Measurements from ENCODE around the gene MAP2. TPM values are rescaled to one million over a fixed set of nuclear protein-coding genes. Genes with fewer than 3 reads are reported as not detected.

The MAP2 gene
- total RNA-seq = not detected

DNA sequence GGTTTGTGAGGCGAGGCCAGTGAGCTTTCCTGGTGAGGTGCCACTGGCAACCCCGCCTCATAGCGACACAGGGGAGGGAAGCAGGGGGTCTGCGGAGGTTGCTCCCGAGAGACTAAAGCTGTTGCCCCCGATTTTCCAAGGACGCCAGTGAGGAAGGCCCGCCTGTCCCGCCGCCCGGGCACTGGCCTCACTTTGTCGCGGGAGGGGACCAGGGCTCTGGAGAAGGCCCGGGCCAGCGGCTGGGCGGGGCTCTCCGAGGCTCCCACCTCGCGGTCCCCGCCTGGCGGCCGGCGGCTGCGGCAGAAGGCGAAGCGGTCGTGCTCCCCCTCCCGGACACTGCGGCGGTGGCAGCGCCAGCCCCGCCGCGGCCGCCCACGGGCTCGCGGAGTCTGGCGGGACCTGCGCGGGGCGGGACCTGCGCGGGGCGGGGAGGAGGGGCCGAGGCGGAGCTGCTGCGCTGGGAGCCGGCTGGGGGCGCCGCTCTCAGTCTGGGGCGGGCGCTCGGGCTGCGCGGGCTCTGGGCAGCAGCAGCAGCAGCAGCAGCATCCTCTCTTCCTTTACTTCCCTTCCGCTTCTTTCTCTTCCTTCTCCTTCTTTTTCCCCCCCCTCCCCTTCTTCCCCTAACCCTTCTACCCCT lies at the start of gene MAP2:
Gene MAP2 (plus strand): TSS at position 486 of the 637 bp plus-strand sequence. CDS start 229,124 bp downstream, outside the sequence.
- ChIA-PET CTCF (interaction anchor here (0.5 to 1.6 kb wide), 3 partner anchors 10 to 171 kb away, joined by 3 to 8 read pairs (median 7); no protein-coding TSS in a partner anchor), POLR2A (no interaction called here)
- Mint-ChIP-seq H3K4me3 (peak within 1 kb of the TSS; percentile 56), H3K36me3 (ENCODE audit: low read depth) (no peaks in the 10 kb centered on the region), H3K27ac (no peak within 1 kb of the TSS), H3K4me1 (peaks cover 15% of the 10 kb centered on the region), H3K27me3 (peaks cover 18% of the 10 kb centered on the region), H3K9me3 (no peaks in the 10 kb centered on the region)
- peak; percentile 59 for DNase-seq

DNA sequence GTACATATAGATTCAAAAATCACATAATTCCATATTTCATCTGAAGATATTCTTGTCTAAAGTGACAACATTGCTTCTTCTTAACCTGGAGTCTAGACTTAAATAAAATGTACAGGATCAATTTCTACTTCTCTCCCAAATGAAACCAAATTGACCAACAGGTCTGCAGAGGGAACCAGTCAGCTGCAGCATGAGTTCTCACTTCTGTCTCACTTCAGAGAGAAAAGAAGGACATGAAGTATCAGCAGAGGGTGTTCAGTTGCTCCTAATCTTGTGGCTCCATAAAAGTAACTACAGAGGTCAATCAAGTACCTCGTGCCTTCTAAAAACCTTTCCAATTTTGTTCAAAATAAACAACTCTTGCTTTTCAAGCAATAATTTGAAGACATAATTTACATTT lies 47.2 kb upstream of the MAP2 start:
- CTCF ChIA-PET = no interaction called here
- H3K27ac Mint-ChIP-seq = no peak overlapping the region
- POLR2A ChIA-PET = no interaction called here
- no peaks in the 10 kb centered on the region for H3K4me1 Mint-ChIP-seq
- no peak for DNase-seq
- H3K27me3 Mint-ChIP-seq = no peaks in the 10 kb centered on the region
- no peak overlapping the region for H3K4me3 Mint-ChIP-seq
- peaks cover 14% of the 10 kb centered on the region for H3K9me3 Mint-ChIP-seq
- no peaks in the 10 kb centered on the region for H3K36me3 Mint-ChIP-seq (ENCODE audit: low read depth)

GRCh38 chr2:209380293-209380692 lies 43.6 kb upstream of the MAP2 start:
- Mint-ChIP-seq H3K27ac (no peak overlapping the region), H3K36me3 (ENCODE audit: low read depth) (no peaks in the 10 kb centered on the region), H3K4me3 (no peak overlapping the region), H3K27me3 (no peaks in the 10 kb centered on the region), H3K4me1 (no peaks in the 10 kb centered on the region), H3K9me3 (peaks cover 12% of the 10 kb centered on the region)
- no peak for DNase-seq
- POLR2A ChIA-PET = no interaction called here
- CTCF ChIA-PET = no interaction called here

DNA sequence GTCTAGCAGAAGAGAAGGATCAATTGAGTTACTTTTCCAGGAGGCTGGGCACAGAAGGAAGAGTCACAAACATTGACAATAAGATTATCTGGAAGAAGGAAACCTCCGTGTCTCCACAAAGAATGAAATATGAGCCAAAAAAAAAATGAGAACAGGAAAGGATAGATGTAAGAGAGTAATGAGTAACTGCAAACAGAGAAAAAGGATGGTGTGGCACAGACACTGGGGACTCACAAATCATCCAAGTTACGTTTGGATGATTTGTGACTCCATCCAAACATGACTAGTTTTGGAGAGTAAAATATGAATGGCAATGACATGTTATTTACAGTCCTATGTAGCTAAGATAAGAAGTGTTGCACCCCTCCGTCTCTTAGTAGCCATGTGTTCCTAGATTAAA lies 42.8 kb upstream of the MAP2 start:
- POLR2A ChIA-PET = no interaction called here
- H3K4me3 Mint-ChIP-seq = no peak overlapping the region
- H3K27me3 Mint-ChIP-seq = no peaks in the 10 kb centered on the region
- peaks cover 10% of the 10 kb centered on the region for H3K9me3 Mint-ChIP-seq
- no peak overlapping the region for H3K27ac Mint-ChIP-seq
- no peak for DNase-seq
- no peaks in the 10 kb centered on the region for H3K4me1 Mint-ChIP-seq
- CTCF ChIA-PET = no interaction called here
- H3K36me3 Mint-ChIP-seq (ENCODE audit: low read depth) = no peaks in the 10 kb centered on the region

DNA sequence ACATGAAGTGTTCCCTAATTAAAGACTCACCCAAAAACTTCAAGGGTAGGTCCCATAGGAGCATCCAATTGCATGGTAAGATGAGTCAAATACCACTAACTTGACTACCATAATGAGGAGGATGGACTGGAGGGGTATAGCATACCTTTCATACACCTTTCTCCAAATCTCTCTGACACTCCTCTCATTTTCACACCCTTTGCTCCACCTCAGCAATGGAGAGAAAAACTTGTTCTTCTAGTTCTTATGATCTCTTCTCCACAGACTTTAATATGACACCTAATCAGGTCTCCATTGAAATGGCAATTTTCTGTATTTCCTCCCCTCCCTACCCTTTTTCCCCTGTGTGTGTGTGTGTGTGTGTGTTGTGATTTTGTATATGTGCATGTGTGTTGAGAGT lies 41.1 kb upstream of the MAP2 start:
- H3K36me3 Mint-ChIP-seq (ENCODE audit: low read depth) = no peaks in the 10 kb centered on the region
- H3K27me3 Mint-ChIP-seq = no peaks in the 10 kb centered on the region
- H3K9me3 Mint-ChIP-seq = peaks cover 7% of the 10 kb centered on the region
- ChIA-PET POLR2A (no interaction called here), CTCF (interaction anchor here (1.1 kb wide), 1 partner anchor 48 kb away, joined by 3 read pairs; no protein-coding TSS in a partner anchor)
- H3K27ac Mint-ChIP-seq = no peak overlapping the region
- no peaks in the 10 kb centered on the region for H3K4me1 Mint-ChIP-seq
- H3K4me3 Mint-ChIP-seq = no peak overlapping the region
- no peak for DNase-seq

- H3K27me3 Mint-ChIP-seq = no peaks in the 10 kb centered on the region
- POLR2A ChIA-PET = no interaction called here
- H3K4me3 Mint-ChIP-seq = no peak overlapping the region
- CTCF ChIA-PET = interaction anchor here (1.1 kb wide), 1 partner anchor 49 kb away, joined by 3 read pairs; no protein-coding TSS in a partner anchor
- no peak overlapping the region for H3K27ac Mint-ChIP-seq
- H3K9me3 Mint-ChIP-seq = peaks cover 6% of the 10 kb centered on the region
- DNase-seq = no peak
- no peaks in the 10 kb centered on the region for H3K36me3 Mint-ChIP-seq (ENCODE audit: low read depth)
- H3K4me1 Mint-ChIP-seq = no peaks in the 10 kb centered on the region
Measured at GRCh38 chr2:209383212-209383611, 40.6 kb upstream of the MAP2 start.

DNA sequence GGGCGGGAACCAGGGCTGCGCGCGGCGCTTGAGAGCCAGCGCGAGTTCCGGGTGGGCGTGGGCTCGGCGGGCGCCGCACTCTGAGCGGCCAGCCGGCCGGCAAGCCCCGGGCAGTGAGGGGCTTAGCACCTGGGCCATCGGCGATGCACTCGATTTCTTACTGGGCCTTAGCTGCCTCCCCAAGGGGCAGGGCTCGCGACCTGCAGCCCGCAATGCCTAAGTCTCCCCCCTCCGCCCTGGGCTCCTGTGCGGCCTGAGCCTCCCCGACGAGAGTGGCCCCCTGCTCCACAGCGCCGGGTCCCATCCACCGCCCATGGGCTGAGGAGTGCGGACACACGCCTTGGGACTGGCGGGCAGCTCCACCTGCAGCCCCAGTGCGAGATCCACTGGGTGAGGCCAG lies 36.5 kb upstream of the MAP2 start:
- CTCF ChIA-PET = no interaction called here
- no peak for DNase-seq
- H3K4me3 Mint-ChIP-seq = no peak overlapping the region
- no peaks in the 10 kb centered on the region for H3K36me3 Mint-ChIP-seq (ENCODE audit: low read depth)
- no peak overlapping the region for H3K27ac Mint-ChIP-seq
- peaks cover 2% of the 10 kb centered on the region for H3K9me3 Mint-ChIP-seq
- POLR2A ChIA-PET = no interaction called here
- no peaks in the 10 kb centered on the region for H3K27me3 Mint-ChIP-seq
- no peaks in the 10 kb centered on the region for H3K4me1 Mint-ChIP-seq

DNA sequence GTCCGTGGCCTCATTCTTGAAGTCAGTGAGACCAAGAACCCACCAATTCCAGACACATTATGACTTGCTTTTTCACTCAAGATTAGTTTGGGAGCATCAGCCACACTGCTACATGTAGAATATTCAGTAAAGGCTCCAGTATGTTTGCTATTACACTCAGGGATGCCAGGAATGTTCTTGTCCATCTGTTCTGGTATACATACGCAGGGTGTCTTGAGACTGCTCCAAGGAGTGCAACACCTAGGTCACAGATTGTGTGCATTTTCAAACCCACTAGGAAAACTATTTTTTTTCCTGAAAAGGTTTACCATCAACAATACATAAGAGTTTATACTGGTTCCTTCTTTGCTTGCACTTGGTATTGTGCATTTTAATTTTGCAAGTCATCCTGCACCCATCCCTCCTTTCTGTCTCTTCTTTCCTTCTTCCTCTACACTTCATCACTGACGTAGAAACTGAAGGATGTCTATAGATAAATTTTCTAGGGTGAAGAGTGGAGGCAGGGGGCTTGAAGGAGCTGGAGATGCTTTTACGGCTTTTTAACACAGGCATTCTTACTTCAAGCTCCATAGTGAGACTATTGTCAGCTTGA lies 35.3 kb upstream of the MAP2 start:
- Mint-ChIP-seq H3K27me3 (no peaks in the 10 kb centered on the region), H3K27ac (no peak overlapping the region), H3K9me3 (peaks cover 2% of the 10 kb centered on the region), H3K4me1 (no peaks in the 10 kb centered on the region), H3K36me3 (ENCODE audit: low read depth) (no peaks in the 10 kb centered on the region), H3K4me3 (no peak overlapping the region)
- CTCF ChIA-PET = no interaction called here
- POLR2A ChIA-PET = no interaction called here
- DNase-seq = no peak

DNA sequence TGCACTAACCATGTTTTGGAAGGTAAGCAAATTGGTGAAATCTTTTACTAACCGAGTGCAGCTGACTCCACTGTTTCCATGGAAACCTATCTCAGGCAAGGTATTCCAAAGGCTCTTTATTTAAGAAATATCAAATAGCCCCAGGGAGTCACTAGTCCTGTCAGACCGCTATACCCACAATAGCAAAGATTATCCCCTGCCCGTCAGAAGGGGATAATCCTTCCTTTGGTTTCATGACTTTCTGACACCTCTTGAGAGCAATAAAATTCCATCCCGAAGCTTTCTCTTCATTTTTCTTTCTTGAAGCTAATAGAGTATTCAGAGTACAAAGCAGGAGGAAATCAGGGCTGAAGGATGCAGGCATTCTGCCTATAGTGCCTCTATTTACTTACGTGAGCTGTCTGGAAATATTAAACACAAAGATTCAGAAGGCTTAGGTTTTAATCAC lies 34.7 kb upstream of the MAP2 start:
- CTCF ChIA-PET = no interaction called here
- H3K4me1 Mint-ChIP-seq = no peaks in the 10 kb centered on the region

DNA sequence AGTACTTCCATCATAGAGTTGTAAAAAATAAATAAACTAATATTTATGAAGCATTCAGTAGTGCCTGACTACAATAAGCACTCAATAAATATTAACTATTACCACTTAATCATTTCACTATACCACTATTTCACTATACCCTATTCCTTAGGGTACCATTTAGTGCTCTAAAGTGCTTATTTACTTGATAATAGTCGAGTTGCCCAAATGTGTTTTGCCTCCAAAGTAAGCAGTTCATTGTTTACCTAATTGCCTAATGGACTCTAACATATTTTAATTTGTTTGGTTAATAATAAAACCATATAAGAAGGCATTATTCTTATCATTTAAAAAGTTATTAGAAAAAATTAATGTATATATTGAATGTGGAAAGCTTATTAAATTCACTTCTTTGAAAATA lies 33.0 kb upstream of the MAP2 start:
- H3K27me3 Mint-ChIP-seq = no peaks in the 10 kb centered on the region
- ChIA-PET POLR2A (no interaction called here), CTCF (no interaction called here)
- H3K4me1 Mint-ChIP-seq = no peaks in the 10 kb centered on the region
- DNase-seq = no peak
- peaks cover 2% of the 10 kb centered on the region for H3K9me3 Mint-ChIP-seq
- H3K4me3 Mint-ChIP-seq = no peak overlapping the region
- no peak overlapping the region for H3K27ac Mint-ChIP-seq
- no peaks in the 10 kb centered on the region for H3K36me3 Mint-ChIP-seq (ENCODE audit: low read depth)

More for the DNA sequence above, 34.7 kb upstream of the MAP2 start:
- no peaks in the 10 kb centered on the region for H3K27me3 Mint-ChIP-seq
- DNase-seq = no peak
- no peak overlapping the region for H3K27ac Mint-ChIP-seq
- H3K4me3 Mint-ChIP-seq = no peak overlapping the region
- no peaks in the 10 kb centered on the region for H3K36me3 Mint-ChIP-seq (ENCODE audit: low read depth)
- peaks cover 2% of the 10 kb centered on the region for H3K9me3 Mint-ChIP-seq
- POLR2A ChIA-PET = no interaction called here

- Mint-ChIP-seq H3K27ac (no peak overlapping the region), H3K4me3 (no peak overlapping the region), H3K9me3 (peaks cover 2% of the 10 kb centered on the region), H3K4me1 (no peaks in the 10 kb centered on the region), H3K36me3 (ENCODE audit: low read depth) (no peaks in the 10 kb centered on the region), H3K27me3 (no peaks in the 10 kb centered on the region)
- ChIA-PET CTCF (interaction anchor here (0.6 kb wide), 1 partner anchor 181 kb away, joined by 3 read pairs; no protein-coding TSS in a partner anchor), POLR2A (no interaction called here)
- no peak for DNase-seq
Measured at GRCh38 chr2:209391776-209392401, 32.0 kb upstream of the MAP2 start.

GRCh38 chr2:209395229-209395628 lies 28.6 kb upstream of the MAP2 start:
- Mint-ChIP-seq H3K27me3 (no peaks in the 10 kb centered on the region), H3K9me3 (no peaks in the 10 kb centered on the region), H3K4me3 (no peak overlapping the region), H3K27ac (no peak overlapping the region), H3K4me1 (no peaks in the 10 kb centered on the region), H3K36me3 (ENCODE audit: low read depth) (no peaks in the 10 kb centered on the region)
- ChIA-PET CTCF (no interaction called here), POLR2A (no interaction called here)
- no peak for DNase-seq

DNA sequence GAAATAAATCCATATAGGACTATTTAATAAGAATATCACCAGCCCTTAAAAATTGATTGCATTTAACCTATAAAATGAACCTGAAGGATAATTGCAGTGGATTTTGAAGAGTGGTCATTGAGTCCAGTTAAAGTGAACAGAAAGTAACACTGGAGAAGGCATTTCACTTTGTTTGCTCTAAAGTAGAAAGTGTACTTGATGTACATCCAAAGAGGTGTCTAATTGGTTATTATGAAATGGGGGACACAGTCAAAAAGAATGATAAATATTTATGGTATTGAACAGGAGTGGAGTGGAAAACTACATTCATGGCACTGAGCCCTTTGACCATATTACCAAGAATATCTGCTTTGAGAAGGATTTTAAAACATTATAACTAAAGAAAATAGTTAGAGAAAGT lies 28.2 kb upstream of the MAP2 start:
- Mint-ChIP-seq H3K4me1 (no peaks in the 10 kb centered on the region), H3K4me3 (no peak overlapping the region), H3K36me3 (ENCODE audit: low read depth) (no peaks in the 10 kb centered on the region), H3K27me3 (no peaks in the 10 kb centered on the region), H3K9me3 (no peaks in the 10 kb centered on the region), H3K27ac (no peak overlapping the region)
- ChIA-PET POLR2A (no interaction called here), CTCF (no interaction called here)
- no peak for DNase-seq

GRCh38 chr2:209398463-209398862 lies 25.4 kb upstream of the MAP2 start:
- no peak overlapping the region for H3K4me3 Mint-ChIP-seq
- no peaks in the 10 kb centered on the region for H3K27me3 Mint-ChIP-seq
- H3K36me3 Mint-ChIP-seq (ENCODE audit: low read depth) = no peaks in the 10 kb centered on the region
- H3K4me1 Mint-ChIP-seq = no peaks in the 10 kb centered on the region
- CTCF ChIA-PET = no interaction called here
- no peak overlapping the region for H3K27ac Mint-ChIP-seq
- no peak for DNase-seq
- POLR2A ChIA-PET = no interaction called here
- no peaks in the 10 kb centered on the region for H3K9me3 Mint-ChIP-seq
